HEK293T (cell line): ENCODE measurements around the gene ATG16L1.

Experiments used
- ARNT ChIP-seq: fragments of 450-650 bp; IDR thresholded peaks from 2 replicates; pipeline ENCODE4 v1.6.1; 2017; ENCODE audit warnings: mild to moderate bottlenecking
- FOXA1 ChIP-seq: fragments of 450-650 bp; IDR thresholded peaks from 2 replicates; pipeline ENCODE4 v1.6.1; 2016; ENCODE audit warnings: mild to moderate bottlenecking
- FOXM1 ChIP-seq: fragments of 450-650 bp; IDR thresholded peaks from 2 replicates; pipeline ENCODE4 v1.6.1; 2017; ENCODE audit warnings: mild to moderate bottlenecking, borderline replicate concordance
- NFRKB ChIP-seq: fragments of 450-650 bp; IDR thresholded peaks from 2 replicates; pipeline ENCODE4 v1.6.1; 2016; ENCODE audit warnings: mild to moderate bottlenecking, moderate library complexity
- SUZ12 ChIP-seq: fragments of 450-650 bp; IDR thresholded peaks from 2 replicates; pipeline ENCODE4 v1.6.1; 2016; ENCODE audit warnings: mild to moderate bottlenecking

- no peak for TF ChIP-seq FOXM1
- TF ChIP-seq SUZ12 = no peak
- TF ChIP-seq NFRKB = no peak
- TF ChIP-seq FOXA1 = no peak
- TF ChIP-seq ARNT = no peak
Measured at GRCh38 chr2:233301248-233301647, 49.8 kb downstream of the ATG16L1 start.
